ENCODE measurements around the gene PDLIM4.

PDLIM4 gene

DNA sequence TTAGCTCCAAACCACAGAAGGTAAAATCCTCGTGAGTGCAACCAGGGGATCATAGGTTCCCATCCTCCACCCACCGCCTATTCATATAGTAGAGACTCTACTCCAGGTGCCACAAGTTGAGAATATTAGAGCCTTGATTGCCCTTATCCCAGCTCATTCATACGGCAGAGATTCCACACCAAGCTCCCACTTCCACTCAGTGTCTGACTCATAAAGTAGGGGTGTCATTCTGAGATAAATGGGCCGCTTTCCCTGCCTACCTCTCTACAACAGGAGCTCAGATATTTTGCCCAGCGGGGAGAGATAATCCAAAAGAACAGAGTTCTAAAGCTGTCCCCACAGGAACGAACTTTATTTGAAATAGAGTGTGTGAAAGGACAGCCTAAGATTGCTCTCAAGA, 46.1 kb downstream of the PDLIM4 start:
- Mint-ChIP-seq H3K4me1 (ENCODE audit: low read depth) (no peaks in the 10 kb centered on the region), H3K27me3 (ENCODE audit: low read depth) (peaks cover 5% of the 10 kb centered on the region), H3K4me3 (no peak overlapping the region), H3K36me3 (ENCODE audit: low read depth) (peaks cover 1% of the 10 kb centered on the region), H3K9me3 (peaks cover 7% of the 10 kb centered on the region), H3K27ac (no peak overlapping the region)

DNA sequence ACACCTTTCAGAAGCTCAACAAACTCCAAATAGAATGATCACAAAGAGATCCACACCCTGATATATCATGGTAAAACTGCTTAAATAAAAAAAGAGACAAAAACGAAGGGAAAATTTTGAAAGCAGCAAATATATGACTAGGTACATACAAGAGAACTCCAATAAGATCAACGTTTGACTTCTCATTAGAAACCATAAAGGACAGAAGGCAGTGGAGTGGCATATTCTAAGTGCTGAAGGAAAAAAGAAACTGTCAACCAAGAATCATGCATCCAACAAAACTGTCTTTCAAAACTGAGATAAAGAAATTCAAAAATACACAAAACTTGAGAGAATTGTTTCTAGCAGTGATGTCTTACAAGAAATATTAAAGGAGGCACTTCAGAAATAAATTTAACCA, 47.9 kb downstream of the PDLIM4 start:
- no peak overlapping the region for H3K27ac Mint-ChIP-seq
- H3K4me3 Mint-ChIP-seq = no peak overlapping the region
- H3K36me3 Mint-ChIP-seq (ENCODE audit: low read depth) = peaks cover 1% of the 10 kb centered on the region
- H3K9me3 Mint-ChIP-seq = peaks cover 7% of the 10 kb centered on the region
- no peaks in the 10 kb centered on the region for H3K4me1 Mint-ChIP-seq (ENCODE audit: low read depth)
- H3K27me3 Mint-ChIP-seq (ENCODE audit: low read depth) = peaks cover 5% of the 10 kb centered on the region

DNA sequence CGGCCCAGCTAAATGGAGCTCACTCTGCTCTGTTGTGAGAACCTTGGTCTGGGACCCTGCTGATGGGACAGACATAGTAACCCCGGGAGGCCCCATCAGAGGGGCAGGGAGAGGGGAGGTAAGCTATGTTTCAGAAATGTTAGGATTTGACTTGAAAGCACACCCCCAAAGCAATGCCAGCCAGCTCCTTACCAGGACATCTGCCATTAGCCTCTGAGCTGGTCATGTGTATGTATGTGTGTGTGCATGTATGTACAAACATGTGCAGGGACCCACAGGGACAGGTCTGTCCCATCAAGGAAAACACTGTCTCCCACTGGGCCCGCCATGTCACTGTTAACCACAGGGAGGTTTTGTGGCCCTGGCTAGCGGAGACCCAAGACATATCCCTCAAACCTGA, 51.2 kb downstream of the PDLIM4 start:
- H3K27me3 Mint-ChIP-seq (ENCODE audit: low read depth) = peaks cover 5% of the 10 kb centered on the region
- peaks cover 7% of the 10 kb centered on the region for H3K9me3 Mint-ChIP-seq
- no peak overlapping the region for H3K27ac Mint-ChIP-seq
- peaks cover 1% of the 10 kb centered on the region for H3K36me3 Mint-ChIP-seq (ENCODE audit: low read depth)
- no peaks in the 10 kb centered on the region for H3K4me1 Mint-ChIP-seq (ENCODE audit: low read depth)
- H3K4me3 Mint-ChIP-seq = no peak overlapping the region

DNA sequence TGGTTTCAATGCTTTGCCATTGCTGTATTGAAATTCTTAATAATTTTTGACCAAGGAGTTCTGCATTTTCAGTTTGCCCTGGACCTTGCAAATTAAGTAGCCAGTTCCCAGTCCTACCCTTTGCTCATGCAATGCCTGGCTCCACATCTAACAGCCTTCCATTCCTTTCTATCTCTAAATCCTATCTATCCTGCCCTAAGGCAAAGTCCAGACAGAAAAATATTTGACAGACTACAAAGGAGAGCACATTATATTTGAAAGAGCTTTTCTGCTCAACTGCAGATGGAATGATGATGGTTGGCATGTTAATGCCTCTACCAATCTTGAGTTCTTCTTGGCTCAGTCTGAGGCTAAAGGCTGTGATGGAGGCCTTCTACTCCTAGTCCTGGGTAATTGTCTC, 52.2 kb downstream of the PDLIM4 start:
- peaks cover 7% of the 10 kb centered on the region for H3K9me3 Mint-ChIP-seq
- H3K27me3 Mint-ChIP-seq (ENCODE audit: low read depth) = peaks cover 5% of the 10 kb centered on the region
- no peak overlapping the region for H3K27ac Mint-ChIP-seq
- H3K4me3 Mint-ChIP-seq = no peak overlapping the region
- H3K36me3 Mint-ChIP-seq (ENCODE audit: low read depth) = no peaks in the 10 kb centered on the region
- H3K4me1 Mint-ChIP-seq (ENCODE audit: low read depth) = no peaks in the 10 kb centered on the region

DNA sequence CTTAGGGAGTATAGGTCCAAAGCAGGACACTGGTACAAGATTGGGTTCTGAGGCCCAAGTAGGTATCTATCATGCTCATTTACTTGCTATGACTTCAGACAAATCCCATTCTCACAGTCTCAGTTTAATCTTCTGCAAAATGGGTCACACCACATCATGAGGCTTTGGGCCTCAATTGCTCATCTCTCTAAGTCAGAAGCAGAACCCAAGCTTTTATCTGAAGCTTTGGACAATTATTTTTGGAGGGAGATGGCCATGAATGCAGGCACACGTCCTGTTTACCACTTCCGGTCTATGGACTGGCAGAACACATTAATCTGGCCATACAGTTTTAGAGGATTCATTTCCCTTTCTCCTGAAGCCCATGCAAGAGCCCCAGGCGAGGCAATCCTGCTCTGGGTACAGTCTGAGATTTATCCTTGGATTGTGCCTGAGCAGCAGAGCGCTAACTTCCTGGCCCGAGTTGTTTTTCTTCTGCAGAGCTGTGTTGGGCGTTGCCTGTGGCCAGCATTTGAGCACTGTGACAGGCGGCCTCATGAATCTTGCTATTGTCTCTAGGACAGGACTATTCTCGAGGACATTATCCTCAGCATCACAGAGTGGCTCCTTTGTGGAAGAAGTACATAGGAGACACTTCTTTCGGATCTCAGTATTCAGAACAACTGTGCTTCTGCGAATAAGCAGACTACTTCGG, 52.8 kb downstream of the PDLIM4 start:
- Mint-ChIP-seq H3K4me1 (ENCODE audit: low read depth) (no peaks in the 10 kb centered on the region), H3K36me3 (ENCODE audit: low read depth) (no peaks in the 10 kb centered on the region), H3K27me3 (ENCODE audit: low read depth) (peaks cover under 1% of the 10 kb centered on the region), H3K4me3 (no peak overlapping the region), H3K9me3 (peaks cover 3% of the 10 kb centered on the region), H3K27ac (no peak overlapping the region)

DNA sequence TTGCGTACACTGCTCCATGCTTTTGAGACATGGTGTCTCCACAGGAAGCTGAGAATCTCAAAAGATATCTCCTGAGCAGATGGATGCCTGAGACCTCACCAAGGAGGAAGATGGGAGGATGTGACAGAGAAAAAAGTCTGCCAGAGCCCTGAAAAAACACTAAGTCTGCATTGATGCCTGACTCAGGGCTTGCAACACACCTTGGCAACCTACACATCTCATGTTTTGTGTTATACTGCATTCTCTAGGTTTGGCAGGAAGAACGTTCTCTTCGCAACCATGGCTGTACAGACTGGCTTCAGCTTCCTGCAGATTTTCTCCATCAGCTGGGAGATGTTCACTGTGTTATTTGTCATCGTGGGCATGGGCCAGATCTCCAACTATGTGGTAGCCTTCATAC, 55.9 kb downstream of the PDLIM4 start:
- no peaks in the 10 kb centered on the region for H3K36me3 Mint-ChIP-seq (ENCODE audit: low read depth)
- no peaks in the 10 kb centered on the region for H3K27me3 Mint-ChIP-seq (ENCODE audit: low read depth)
- H3K4me3 Mint-ChIP-seq = no peak overlapping the region
- H3K9me3 Mint-ChIP-seq = no peaks in the 10 kb centered on the region
- no peak overlapping the region for H3K27ac Mint-ChIP-seq
- H3K4me1 Mint-ChIP-seq (ENCODE audit: low read depth) = no peaks in the 10 kb centered on the region

DNA sequence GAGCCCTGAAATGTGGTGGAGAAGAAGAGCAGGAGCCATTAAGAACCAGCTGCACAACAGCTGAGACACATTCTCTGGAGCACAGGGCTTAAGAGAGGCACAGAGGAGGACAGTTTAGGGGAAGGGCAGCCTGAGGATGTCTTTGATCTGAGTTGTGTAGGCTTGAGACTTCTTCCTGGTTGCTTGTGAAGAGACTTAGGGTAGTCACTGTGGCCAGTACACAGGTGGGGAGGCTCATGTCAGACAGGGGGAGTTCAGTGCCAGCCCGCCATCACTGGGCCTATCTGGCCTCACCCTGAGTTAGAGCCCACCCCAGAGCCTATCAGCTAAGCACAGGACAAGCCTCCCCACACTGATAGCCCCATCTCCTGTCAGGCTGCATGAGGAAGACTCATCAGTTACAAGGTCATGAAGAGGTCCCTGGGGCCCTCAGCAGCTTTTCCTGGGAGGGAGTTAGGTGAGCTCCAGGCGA, 56.5 kb downstream of the PDLIM4 start:
- no peaks in the 10 kb centered on the region for H3K36me3 Mint-ChIP-seq (ENCODE audit: low read depth)

DNA sequence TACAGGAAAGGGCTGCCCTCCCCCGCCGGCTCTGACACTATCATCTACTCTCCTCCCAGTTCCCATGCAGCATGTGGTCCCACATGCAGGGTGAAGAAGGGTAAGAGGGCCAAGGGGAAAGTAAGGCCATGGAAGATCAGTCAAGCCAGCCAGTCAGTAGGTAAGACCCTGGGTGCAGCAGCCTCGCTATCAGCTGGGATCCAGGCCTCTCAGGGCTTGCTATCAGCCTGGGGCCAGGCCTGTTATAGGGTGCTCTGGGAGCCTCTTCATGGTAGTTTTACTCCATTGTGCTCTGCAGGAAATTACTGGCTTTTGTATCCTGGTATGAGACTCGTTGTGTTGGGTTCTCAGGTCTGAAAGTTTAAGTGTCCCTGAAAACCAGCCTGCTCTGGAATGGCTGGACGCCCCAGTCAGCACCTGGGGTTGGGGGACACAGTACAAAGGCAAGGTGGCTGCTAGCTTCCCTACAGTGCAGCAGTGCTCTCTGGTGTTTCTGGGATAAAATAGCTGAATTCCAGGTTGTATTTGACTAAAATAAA, 58.1 kb downstream of the PDLIM4 start:
- Mint-ChIP-seq H3K9me3 (no peaks in the 10 kb centered on the region), H3K27me3 (ENCODE audit: low read depth) (no peaks in the 10 kb centered on the region), H3K27ac (no peak overlapping the region), H3K36me3 (ENCODE audit: low read depth) (no peaks in the 10 kb centered on the region), H3K4me1 (ENCODE audit: low read depth) (no peaks in the 10 kb centered on the region), H3K4me3 (no peak overlapping the region)

More for the DNA sequence above, 56.5 kb downstream of the PDLIM4 start:
- no peaks in the 10 kb centered on the region for H3K9me3 Mint-ChIP-seq
- H3K4me3 Mint-ChIP-seq = no peak overlapping the region
- H3K27ac Mint-ChIP-seq = no peak overlapping the region
- H3K27me3 Mint-ChIP-seq (ENCODE audit: low read depth) = no peaks in the 10 kb centered on the region
- H3K4me1 Mint-ChIP-seq (ENCODE audit: low read depth) = no peaks in the 10 kb centered on the region

DNA sequence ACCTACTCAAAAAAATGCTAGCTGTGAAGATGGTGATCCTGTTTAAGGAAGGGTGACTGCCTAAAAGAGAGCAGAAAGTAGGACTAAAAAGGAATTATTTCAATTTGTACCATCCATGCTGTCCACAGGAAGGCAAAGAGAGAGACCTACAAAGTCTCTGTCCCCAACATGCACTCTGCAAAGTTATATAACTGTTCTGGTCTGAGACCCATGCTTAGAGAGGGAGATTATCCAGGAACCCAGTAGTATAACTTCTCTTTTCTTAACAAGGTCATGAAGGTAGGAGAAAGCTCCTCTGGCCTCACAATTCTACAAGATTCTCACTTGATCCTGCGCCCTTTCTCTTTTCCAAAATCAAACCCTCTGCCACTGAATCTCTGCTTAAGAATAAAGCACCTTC, 62.5 kb downstream of the PDLIM4 start:
- no peaks in the 10 kb centered on the region for H3K27me3 Mint-ChIP-seq (ENCODE audit: low read depth)
- no peaks in the 10 kb centered on the region for H3K4me1 Mint-ChIP-seq (ENCODE audit: low read depth)
- H3K4me3 Mint-ChIP-seq = no peak overlapping the region
- H3K36me3 Mint-ChIP-seq (ENCODE audit: low read depth) = no peaks in the 10 kb centered on the region
- no peaks in the 10 kb centered on the region for H3K9me3 Mint-ChIP-seq
- no peak overlapping the region for H3K27ac Mint-ChIP-seq

DNA sequence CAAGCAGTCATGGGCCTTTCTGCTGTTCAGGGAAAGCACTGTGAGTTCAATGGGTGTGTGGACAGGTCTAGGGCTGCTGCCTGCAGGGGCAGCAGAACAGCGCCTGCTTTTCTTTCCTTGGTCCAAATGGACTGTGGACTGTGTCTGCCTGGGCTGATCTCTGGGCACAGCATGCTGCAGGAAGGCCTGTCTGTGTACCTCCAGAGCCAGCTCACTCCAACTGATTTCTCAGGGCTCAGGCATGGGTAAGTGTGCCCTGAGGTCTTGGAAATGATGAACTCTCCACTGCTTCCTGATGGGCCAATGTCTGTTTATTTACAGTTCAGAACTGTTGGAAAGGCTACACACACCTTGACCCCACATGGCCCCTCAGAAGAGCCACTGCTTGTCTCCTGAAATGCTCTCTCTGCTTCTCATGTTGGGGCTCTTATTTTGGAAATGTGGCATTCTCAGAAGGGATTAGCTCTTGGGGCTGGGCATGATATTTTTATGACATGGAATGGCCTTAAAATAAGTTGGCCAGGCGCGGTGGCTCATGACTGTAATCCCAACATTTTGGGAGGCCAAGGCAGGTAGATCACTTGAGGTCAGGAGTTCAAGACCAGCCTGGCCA, 63.7 kb downstream of the PDLIM4 start:
- no peak overlapping the region for H3K27ac Mint-ChIP-seq
- no peak overlapping the region for H3K4me3 Mint-ChIP-seq
- H3K27me3 Mint-ChIP-seq (ENCODE audit: low read depth) = no peaks in the 10 kb centered on the region

DNA sequence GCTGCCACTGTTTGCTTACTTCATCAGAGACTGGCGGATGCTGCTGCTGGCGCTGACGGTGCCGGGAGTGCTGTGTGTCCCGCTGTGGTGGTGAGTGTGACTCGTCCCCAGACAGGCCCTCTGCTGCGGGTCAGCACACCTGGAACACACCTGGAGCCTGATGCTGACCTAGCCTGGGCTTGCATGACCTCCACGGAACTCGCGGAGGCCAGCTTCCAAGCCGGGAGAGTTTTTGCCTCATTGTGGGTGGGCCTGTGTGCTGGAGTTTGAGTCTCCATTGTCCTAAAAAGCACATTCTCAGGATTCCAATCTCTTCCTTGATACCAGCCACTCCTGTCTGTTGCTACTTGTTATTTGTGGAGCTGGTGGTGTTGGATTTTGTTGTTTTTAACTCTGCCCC, 64.8 kb downstream of the PDLIM4 start:
- no peak overlapping the region for H3K27ac Mint-ChIP-seq
- H3K9me3 Mint-ChIP-seq = no peaks in the 10 kb centered on the region
- no peak overlapping the region for H3K4me3 Mint-ChIP-seq
- no peaks in the 10 kb centered on the region for H3K4me1 Mint-ChIP-seq (ENCODE audit: low read depth)
- no peaks in the 10 kb centered on the region for H3K36me3 Mint-ChIP-seq (ENCODE audit: low read depth)
- H3K27me3 Mint-ChIP-seq (ENCODE audit: low read depth) = no peaks in the 10 kb centered on the region

More for the DNA sequence above, 63.7 kb downstream of the PDLIM4 start:
- Mint-ChIP-seq H3K9me3 (no peaks in the 10 kb centered on the region), H3K36me3 (ENCODE audit: low read depth) (no peaks in the 10 kb centered on the region), H3K4me1 (ENCODE audit: low read depth) (no peaks in the 10 kb centered on the region)
